ENCODE measurements around the gene FMO5. TPM values are rescaled to one million over a fixed set of nuclear protein-coding genes. Genes with fewer than 3 reads are reported as not detected.

The FMO5 gene
- total RNA-seq, 4 donors from 2014 or later: 2.1 to 3.9 (median 3.8) TPM

GRCh38 chr1:147169840-147170674, 55.1 kb downstream of the FMO5 start:
- Histone ChIP-seq H3K4me1 (peaks cover 5 to 7% of the 10 kb centered on the region in 2 donors), H3K27me3 (no peaks in the 10 kb centered on the region), H3K36me3 (no peaks in the 10 kb centered on the region), H3K27ac (peak overlapping the region in 1 of 2 donors; percentile 95), H3K9me3 (no peaks in the 10 kb centered on the region), H3K4me3 (peak overlapping the region in 1 of 2 donors; percentile 87)
- TF ChIP-seq, protein P1, sequence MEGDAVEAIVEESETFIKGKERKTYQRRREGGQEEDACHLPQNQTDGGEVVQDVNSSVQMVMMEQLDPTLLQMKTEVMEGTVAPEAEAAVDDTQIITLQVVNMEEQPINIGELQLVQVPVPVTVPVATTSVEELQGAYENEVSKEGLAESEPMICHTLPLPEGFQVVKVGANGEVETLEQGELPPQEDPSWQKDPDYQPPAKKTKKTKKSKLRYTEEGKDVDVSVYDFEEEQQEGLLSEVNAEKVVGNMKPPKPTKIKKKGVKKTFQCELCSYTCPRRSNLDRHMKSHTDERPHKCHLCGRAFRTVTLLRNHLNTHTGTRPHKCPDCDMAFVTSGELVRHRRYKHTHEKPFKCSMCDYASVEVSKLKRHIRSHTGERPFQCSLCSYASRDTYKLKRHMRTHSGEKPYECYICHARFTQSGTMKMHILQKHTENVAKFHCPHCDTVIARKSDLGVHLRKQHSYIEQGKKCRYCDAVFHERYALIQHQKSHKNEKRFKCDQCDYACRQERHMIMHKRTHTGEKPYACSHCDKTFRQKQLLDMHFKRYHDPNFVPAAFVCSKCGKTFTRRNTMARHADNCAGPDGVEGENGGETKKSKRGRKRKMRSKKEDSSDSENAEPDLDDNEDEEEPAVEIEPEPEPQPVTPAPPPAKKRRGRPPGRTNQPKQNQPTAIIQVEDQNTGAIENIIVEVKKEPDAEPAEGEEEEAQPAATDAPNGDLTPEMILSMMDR (IDR thresholded peaks at IDR 0.05): no peak
- TF ChIP-seq POLR2A (IDR thresholded peaks at IDR 0.05): no peak
- intact Hi-C loops (cut with DNase I; ENCODE audit: low total_unique reads): loop anchor here (5.0 kb wide), 1 partner anchor 72 kb away; the partner anchor contains the start of gene CHD1L
- DNase-seq: no peak

GRCh38 chr1:147169171-147169570, 56.0 kb downstream of the FMO5 start:
- Histone ChIP-seq H3K27ac (peak overlapping the region in 1 of 2 donors; percentile 2), H3K36me3 (no peaks in the 10 kb centered on the region), H3K9me3 (no peaks in the 10 kb centered on the region), H3K4me1 (peaks cover 0 to 7% of the 10 kb centered on the region in 2 donors), H3K4me3 (no peak overlapping the region), H3K27me3 (no peaks in the 10 kb centered on the region)
- DNase-seq: no peak
- intact Hi-C loops (cut with DNase I; ENCODE audit: low total_unique reads): no loop called here
- TF ChIP-seq POLR2A (IDR thresholded peaks at IDR 0.05): no peak
- TF ChIP-seq, protein P1 (IDR thresholded peaks at IDR 0.05): no peak

DNA sequence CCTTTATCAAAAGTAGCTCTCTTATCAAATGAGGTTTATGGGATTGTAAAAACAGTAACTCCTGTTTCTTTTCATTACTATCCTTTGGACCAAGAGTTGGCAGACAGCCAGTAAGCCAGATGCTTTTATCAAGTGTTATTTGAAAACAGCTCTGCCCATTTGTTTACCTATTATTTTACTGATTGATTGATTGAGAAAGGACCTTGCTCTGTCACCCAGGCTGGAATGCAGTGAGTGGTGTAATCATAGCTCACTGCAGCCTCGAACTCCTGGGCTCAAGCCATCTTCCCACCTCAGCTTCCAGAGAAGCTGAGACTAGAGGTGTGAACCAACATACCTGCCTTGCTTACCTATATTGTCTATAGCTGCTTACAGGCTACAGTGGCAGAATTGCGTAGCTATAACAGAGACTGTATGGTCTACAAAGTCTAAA, 56.5 kb downstream of the FMO5 start:
- no peak overlapping the region for H3K4me3 ChIP-seq
- H3K4me1 ChIP-seq: peaks cover 0 to 7% of the 10 kb centered on the region in 2 donors
- TF ChIP-seq POLR2A (IDR thresholded peaks at IDR 0.05): no peak
- TF ChIP-seq, protein P1 (IDR thresholded peaks at IDR 0.05): no peak
- no peak overlapping the region for H3K27ac ChIP-seq
- H3K9me3 ChIP-seq: no peaks in the 10 kb centered on the region
- intact Hi-C loops (cut with DNase I; ENCODE audit: low total_unique reads): no loop called here
- DNase-seq: peak in 1 of 2 donors; percentile 28
- no peaks in the 10 kb centered on the region for H3K27me3 ChIP-seq
- H3K36me3 ChIP-seq: no peaks in the 10 kb centered on the region

GRCh38 chr1:147167365-147167764, 57.8 kb downstream of the FMO5 start:
- Histone ChIP-seq H3K9me3 (no peaks in the 10 kb centered on the region), H3K4me3 (no peak overlapping the region), H3K36me3 (no peaks in the 10 kb centered on the region), H3K27me3 (no peaks in the 10 kb centered on the region), H3K27ac (peak overlapping the region; percentile 22 to 33), H3K4me1 (peaks cover 0 to 7% of the 10 kb centered on the region in 2 donors)
- TF ChIP-seq POLR2A (IDR thresholded peaks at IDR 0.05): no peak
- TF ChIP-seq, protein P1 (IDR thresholded peaks at IDR 0.05): no peak
- DNase-seq: no peak
- intact Hi-C loops (cut with DNase I; ENCODE audit: low total_unique reads): no loop called here

DNA sequence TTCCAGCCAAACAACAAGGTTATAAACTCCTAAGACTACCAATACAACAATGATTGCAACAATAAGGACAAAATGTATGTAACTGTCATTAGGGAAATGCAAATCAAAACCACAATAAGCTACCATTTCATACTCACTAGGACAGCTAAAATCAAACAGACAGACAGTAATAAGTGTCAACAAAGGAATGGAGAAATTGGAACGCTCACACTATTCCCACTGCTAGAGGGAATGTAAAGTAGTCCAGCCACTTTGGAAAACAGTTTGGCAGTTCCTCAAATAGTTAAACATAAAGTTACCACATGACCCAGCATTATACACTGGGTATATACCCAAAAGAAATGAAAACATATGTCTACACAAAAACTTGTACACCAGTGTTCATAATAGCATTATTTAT, 62.1 kb downstream of the FMO5 start:
- H3K36me3 ChIP-seq: no peaks in the 10 kb centered on the region
- no peak for DNase-seq
- TF ChIP-seq, protein P1 (IDR thresholded peaks at IDR 0.05): no peak
- TF ChIP-seq POLR2A (IDR thresholded peaks at IDR 0.05): no peak
- intact Hi-C loops (cut with DNase I; ENCODE audit: low total_unique reads): no loop called here
- H3K4me1 ChIP-seq: no peaks in the 10 kb centered on the region
- no peak overlapping the region for H3K27ac ChIP-seq
- no peak overlapping the region for H3K4me3 ChIP-seq
- no peaks in the 10 kb centered on the region for H3K27me3 ChIP-seq
- H3K9me3 ChIP-seq: no peaks in the 10 kb centered on the region
